CD4-positive, alpha-beta T cell (primary cell): ENCODE data around the gene TLL2. TPM values are rescaled to one million over a fixed set of nuclear protein-coding genes. Genes with fewer than 3 reads are reported as not detected.

ENCODE experiments used
- ATAC-seq: fragments of 200-7000 bp; cut with Tn5 transposase; one replicate; pipeline ENCODE4 v1.10.0; 2022; ENCODE audit warnings: mild to moderate bottlenecking; ENCODE audit not compliant: poor library complexity
- CTCF ChIA-PET: fragments of 350-600 bp; sonication (Branson Sonifier 250); formaldehyde crosslinking; loops from one replicate; lab custom pipeline; 2021; ENCODE audit warnings: antibody characterized with exemption, inconsistent platforms; lab: Charles Lee
- POLR2A ChIA-PET: fragments of 350-600 bp; sonication (Branson Sonifier 250); formaldehyde crosslinking; loops from one replicate; lab custom pipeline; 2021; ENCODE audit warnings: antibody characterized with exemption, inconsistent platforms; lab: Charles Lee
- DNase-seq, 14 experiments: peaks; one replicate each; pipeline ENCODE4 v3.0.0-alpha.2; 2013 to 2020; ENCODE audit warnings: mixed read lengths in 2 of 14
- H3K27ac ChIP-seq, 2 donors: one replicate each; pipeline versions ENCODE4 v1.5.1 to v1.7.0; 2013; ENCODE audit warnings: low read length in 2 of 2, low read depth in 1 of 2, mild to moderate bottlenecking in 1 of 2
- H3K27me3 ChIP-seq, 2 experiments: 1 replicate in 1 of 2; 2 replicates in 1 of 2; pipeline versions ENCODE4 v1.6.1 to v1.7.0; 2013; ENCODE audit warnings: low read length in 2 of 2, control low read depth in 1 of 2, mild to moderate bottlenecking in 1 of 2, moderate library complexity in 1 of 2; ENCODE audit not compliant: insufficient read depth in 2 of 2, control insufficient read depth in 1 of 2
- H3K36me3 ChIP-seq: one replicate; pipeline ENCODE4 v1.6.1; 2013; ENCODE audit warnings: low read length, control low read depth; ENCODE audit not compliant: insufficient read depth
- H3K4me1 ChIP-seq: one replicate; pipeline ENCODE4 v1.6.1; 2013; ENCODE audit warnings: low read length, control low read depth; ENCODE audit not compliant: insufficient read depth
- H3K4me3 ChIP-seq: one replicate; pipeline ENCODE4 v1.5.1; 2013; ENCODE audit warnings: mild to moderate bottlenecking, low read length, moderate library complexity
- H3K9me3 ChIP-seq, 2 experiments: 1 replicate in 1 of 2; 2 replicates in 1 of 2; pipeline versions ENCODE4 v1.6.1 to v1.7.0; 2013; ENCODE audit warnings: low read length in 2 of 2, mild to moderate bottlenecking in 2 of 2, control low read depth in 1 of 2, moderate library complexity in 1 of 2; ENCODE audit not compliant: control insufficient read depth in 1 of 2, insufficient read depth in 1 of 2
- H3K27ac Mint-ChIP-seq: one replicate; pipeline ENCODE4 v1.8.0; 2020; ENCODE audit warnings: mixed read lengths
- H3K27me3 Mint-ChIP-seq: one replicate; pipeline ENCODE4 v1.8.0; 2021; ENCODE audit warnings: mixed read lengths
- H3K36me3 Mint-ChIP-seq: one replicate; pipeline ENCODE4 v1.8.0; 2021; ENCODE audit warnings: low read depth, mixed read lengths
- H3K4me1 Mint-ChIP-seq: one replicate; pipeline ENCODE4 v1.8.0; 2021; ENCODE audit warnings: low read depth, mixed read lengths
- H3K4me3 Mint-ChIP-seq: one replicate; pipeline ENCODE4 v1.8.0; 2020; ENCODE audit warnings: mild to moderate bottlenecking, mixed read lengths
- H3K9me3 Mint-ChIP-seq: one replicate; pipeline ENCODE4 v1.8.0; 2020; ENCODE audit warnings: mixed read lengths
- CTCF ChIP-seq: fragments of 200-600 bp; IDR thresholded peaks from one replicate; pipeline ENCODE4 v1.8.0; 2022; ENCODE audit warnings: antibody characterized with exemption, mild to moderate bottlenecking
- intact Hi-C, 2 experiments: fragments of 100-400 bp; cut with DNase I in 1 of 2; cut with micrococcal nuclease in 1 of 2; formaldehyde crosslinking; loops; one replicate each; pipeline versions ENCODE4 v1.15.1 to v1.9.0; 2023 to 2025; cut with DNase I, micrococcal nuclease
- total RNA-seq, 174 experiments: library from RNA in 2 of 174; stranded (reverse) in 2 of 174; gene quantifications; one replicate each; pipeline ENCODE4 v1.2.3 and lab custom pipeline; 2021 to 2026

Gene TLL2
- total RNA-seq, 2 experiments from 2014 or later = not detected

DNA sequence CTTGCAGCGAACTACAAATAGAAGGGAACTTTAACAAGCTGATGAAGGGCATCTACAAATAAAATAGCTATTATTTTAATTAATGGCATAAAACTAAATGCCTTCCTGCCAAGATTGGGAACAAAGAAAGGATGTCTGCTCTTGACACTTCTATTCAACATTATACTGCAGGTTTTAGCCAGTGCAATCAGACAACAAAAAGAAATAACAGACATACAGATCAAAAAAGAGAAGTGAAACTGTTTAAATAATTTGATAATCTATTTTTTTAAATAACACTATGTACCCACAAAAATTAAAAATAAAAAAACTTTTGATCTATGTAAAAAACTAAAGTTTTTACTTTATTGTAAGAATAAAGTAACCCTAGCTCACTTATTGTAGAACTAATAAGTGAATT lies 22.4 kb upstream of the TLL2 start:
- POLR2A ChIA-PET = no interaction called here
- no peaks in the 10 kb centered on the region for H3K9me3 ChIP-seq
- Mint-ChIP-seq H3K27me3 (no peaks in the 10 kb centered on the region), H3K36me3 (peaks cover 86% of the 10 kb centered on the region), H3K4me1 (peaks cover 33% of the 10 kb centered on the region), H3K4me3 (no peak overlapping the region), H3K27ac (no peak overlapping the region), H3K9me3 (no peaks in the 10 kb centered on the region)
- CTCF ChIA-PET = interaction anchor here (1.2 kb wide), 1 partner anchor 13 kb away, joined by 3 read pairs; no protein-coding TSS in a partner anchor
- H3K27ac ChIP-seq = no peak overlapping the region
- no peak overlapping the region for H3K4me3 ChIP-seq
- no peak for TF ChIP-seq CTCF
- intact Hi-C loops = no loop called here
- H3K4me1 ChIP-seq = no peaks in the 10 kb centered on the region
- DNase-seq (no peak), ATAC-seq (no peak)
- peaks cover 33% of the 10 kb centered on the region for H3K36me3 ChIP-seq
- H3K27me3 ChIP-seq = no peaks in the 10 kb centered on the region

GRCh38 chr10:96532523-96532922 lies 18.8 kb upstream of the TLL2 start:
- peaks cover 85% of the 10 kb centered on the region for H3K36me3 Mint-ChIP-seq
- ATAC-seq = no peak
- intact Hi-C loops = no loop called here
- H3K36me3 ChIP-seq = peaks cover 56% of the 10 kb centered on the region
- H3K4me1 Mint-ChIP-seq = peaks cover 9% of the 10 kb centered on the region
- no peak overlapping the region for H3K27ac Mint-ChIP-seq
- H3K4me3 Mint-ChIP-seq = no peak overlapping the region
- H3K27ac ChIP-seq = no peak overlapping the region
- POLR2A ChIA-PET = no interaction called here
- CTCF ChIA-PET = no interaction called here
- H3K9me3 Mint-ChIP-seq = no peaks in the 10 kb centered on the region
- TF ChIP-seq CTCF = no peak
- no peak overlapping the region for H3K4me3 ChIP-seq
- no peaks in the 10 kb centered on the region for H3K27me3 Mint-ChIP-seq
- H3K9me3 ChIP-seq = no peaks in the 10 kb centered on the region
- H3K27me3 ChIP-seq = no peaks in the 10 kb centered on the region
- H3K4me1 ChIP-seq = no peaks in the 10 kb centered on the region
- no peak for DNase-seq

GRCh38 chr10:96529634-96530279 lies 16.0 kb upstream of the TLL2 start:
- no peak for DNase-seq
- Mint-ChIP-seq H3K9me3 (no peaks in the 10 kb centered on the region), H3K27me3 (no peaks in the 10 kb centered on the region), H3K4me1 (peaks cover 4% of the 10 kb centered on the region), H3K27ac (no peak overlapping the region), H3K36me3 (peaks cover 93% of the 10 kb centered on the region), H3K4me3 (no peak overlapping the region)
- intact Hi-C loops = no loop called here
- no peak overlapping the region for H3K27ac ChIP-seq
- no peaks in the 10 kb centered on the region for H3K4me1 ChIP-seq
- CTCF ChIA-PET = no interaction called here
- no peaks in the 10 kb centered on the region for H3K27me3 ChIP-seq
- no peak for ATAC-seq
- POLR2A ChIA-PET = no interaction called here
- peaks cover 72% of the 10 kb centered on the region for H3K36me3 ChIP-seq
- no peak overlapping the region for H3K4me3 ChIP-seq
- H3K9me3 ChIP-seq = no peaks in the 10 kb centered on the region
- no peak for TF ChIP-seq CTCF
